Spinal cord (tissue), 10 donors: ENCODE results near the gene SKOR1. TPM values are rescaled to one million over a fixed set of nuclear protein-coding genes. Genes with fewer than 3 reads are reported as not detected.

Source experiments
- DNase-seq, 6 donors: peaks; one replicate each; pipeline versions ENCODE4 v3.0.0 to v3.0.0-alpha.2; 2013 to 2015; ENCODE audit warnings: low spot score in 6 of 6, low read depth in 4 of 6
- H3K27ac ChIP-seq: one replicate; pipeline ENCODE4 v1.5.1; 2013; ENCODE audit warnings: low read depth, low read length, control low read depth
- H3K27me3 ChIP-seq: one replicate; pipeline ENCODE4 v1.6.1; 2013; ENCODE audit warnings: low read length; ENCODE audit not compliant: control insufficient read depth, insufficient read depth
- H3K36me3 ChIP-seq: one replicate; pipeline ENCODE4 v1.6.1; 2013; ENCODE audit warnings: low read length; ENCODE audit not compliant: control insufficient read depth, insufficient read depth
- H3K4me1 ChIP-seq: one replicate; pipeline ENCODE4 v1.6.1; 2013; ENCODE audit warnings: low read length; ENCODE audit not compliant: control insufficient read depth, insufficient read depth
- H3K4me3 ChIP-seq: one replicate; pipeline ENCODE4 v1.5.1; 2013; ENCODE audit warnings: low read depth, low read length, control low read depth
- H3K9me3 ChIP-seq: one replicate; pipeline ENCODE4 v1.6.1; 2013; ENCODE audit warnings: low read length; ENCODE audit not compliant: control insufficient read depth, insufficient read depth
- WGBS: methylation state at CpG from one replicate; pipeline ENCODE4 v1.1.5; 2013; ENCODE audit warnings: missing lambda C conversion rate; ENCODE audit not compliant: insufficient coverage; 5-methylcytosine and 5-hydroxymethylcytosine counted together
- polyA plus RNA-seq, 2 donors: library from polyadenylated mRNA; unstranded; fragments of 120-200 nt; gene quantifications; one replicate each; pipeline ENCODE4 v1.2.1, GENCODE V29; 2013; ENCODE audit not compliant: insufficient read length in 2 of 2
- small RNA-seq: library from RNA; depleted of rRNA; stranded (forward); fragments of <200 nt; gene quantifications from one replicate; pipeline ENCODE3, GENCODE V24; 2014; ENCODE audit warnings: low replicate concordance
- total RNA-seq, 2 donors: library from RNA; depleted of rRNA in 1 of 2; stranded (reverse); fragments of 120-200 nt in 1 of 2; fragments of >200 nt in 1 of 2; gene quantifications; one replicate each; pipeline versions ENCODE4 v1.2.3 to v1.2.4, GENCODE V29; 2013 to 2014
- donor health status: healthy.

Gene SKOR1
- total and polyA plus RNA-seq, 4 donors, result 1.6 to 20.1 (median 10.0) TPM

- no peak for DNase-seq
- no peaks in the 10 kb centered on the region for H3K36me3 ChIP-seq
- H3K4me1 ChIP-seq, result no peaks in the 10 kb centered on the region
- H3K9me3 ChIP-seq, result no peaks in the 10 kb centered on the region
- no peaks in the 10 kb centered on the region for H3K27me3 ChIP-seq
- no peak overlapping the region for H3K27ac ChIP-seq
- WGBS, result 100% methylated on average over 1 of the region's 2 CpGs
- no peak overlapping the region for H3K4me3 ChIP-seq
Measured at GRCh38 chr15:67878712-67879206, 53.5 kb downstream of the SKOR1 start.

GRCh38 chr15:67879440-67880129, 54.3 kb downstream of the SKOR1 start:
- Histone ChIP-seq H3K4me1 (peaks cover 6% of the 10 kb centered on the region), H3K9me3 (no peaks in the 10 kb centered on the region), H3K27me3 (no peaks in the 10 kb centered on the region), H3K27ac (no peak overlapping the region), H3K36me3 (no peaks in the 10 kb centered on the region), H3K4me3 (no peak overlapping the region)
- DNase-seq, result no peak
- 87% methylated on average over 3 of the region's 11 CpGs for WGBS

GRCh38 chr15:67880651-67881182, 55.4 kb downstream of the SKOR1 start:
- no peak overlapping the region for H3K4me3 ChIP-seq
- DNase-seq, result peak in 1 of 6 donors; percentile 21
- WGBS, result 100% methylated on average over 1 of the region's 3 CpGs

GRCh38 chr15:67882487-67883233, 57.4 kb downstream of the SKOR1 start:
- Histone ChIP-seq H3K27me3 (no peaks in the 10 kb centered on the region), H3K27ac (peak overlapping the region; percentile 33), H3K9me3 (no peaks in the 10 kb centered on the region), H3K4me1 (peaks cover 9% of the 10 kb centered on the region), H3K4me3 (no peak overlapping the region), H3K36me3 (no peaks in the 10 kb centered on the region)
- WGBS, result 86% methylated on average over 4 of the region's 8 CpGs
- no peak for DNase-seq

More at GRCh38 chr15:67880651-67881182, 55.4 kb downstream of the SKOR1 start:
- no peak overlapping the region for H3K27ac ChIP-seq
- H3K4me1 ChIP-seq, result peaks cover 9% of the 10 kb centered on the region
- no peaks in the 10 kb centered on the region for H3K9me3 ChIP-seq
- no peaks in the 10 kb centered on the region for H3K27me3 ChIP-seq
- no peaks in the 10 kb centered on the region for H3K36me3 ChIP-seq

GRCh38 chr15:67883234-67883773, 58.0 kb downstream of the SKOR1 start:
- Histone ChIP-seq H3K4me3 (no peak overlapping the region), H3K27ac (no peak overlapping the region), H3K4me1 (peaks cover 9% of the 10 kb centered on the region), H3K9me3 (no peaks in the 10 kb centered on the region), H3K36me3 (no peaks in the 10 kb centered on the region), H3K27me3 (no peaks in the 10 kb centered on the region)
- no peak for DNase-seq
- 40% methylated on average over 5 of the region's 10 CpGs for WGBS

- no peaks in the 10 kb centered on the region for H3K9me3 ChIP-seq
- 100% methylated on average over 1 of the region's 6 CpGs for WGBS
- DNase-seq, result no peak
- peaks cover 9% of the 10 kb centered on the region for H3K4me1 ChIP-seq
- peak overlapping the region; percentile 84 for H3K27ac ChIP-seq
- H3K36me3 ChIP-seq, result no peaks in the 10 kb centered on the region
- H3K4me3 ChIP-seq, result peak overlapping the region; percentile 47
- H3K27me3 ChIP-seq, result no peaks in the 10 kb centered on the region
Measured at GRCh38 chr15:67884009-67884408, 58.7 kb downstream of the SKOR1 start.

Small RNAs within 50 kb of the gene (small RNA-seq; reads per million reads assigned to genes)
- gene RNU6-1, result 0.10 reads per million

Other genes with a start within 250 kb of the SKOR1 start
- not detected for gene RNU6-1, start 14.5 kb downstream of the SKOR1 start, total RNA-seq
- gene RNU6-1, start 14.5 kb downstream of the SKOR1 start, polyA plus RNA-seq, result not detected
- 10 to 100 TPM; 38.4 to 48.5 TPM for gene PIAS1, start 228.8 kb downstream of the SKOR1 start, total RNA-seq
- gene PIAS1, start 228.8 kb downstream of the SKOR1 start, polyA plus RNA-seq, result 10 to 100 TPM; 34.4 to 37.0 TPM